H9 (cell line): ENCODE data around the gene GTF2F2. TPM values are rescaled to one million over a fixed set of nuclear protein-coding genes. Genes with fewer than 3 reads are reported as not detected.

Experiments
- DNase-seq: peaks from one replicate; pipeline ENCODE4 v3.0.0-alpha.2; 2017
- H2AFZ ChIP-seq: one replicate; pipeline ENCODE4 v1.6.1; 2013; ENCODE audit warnings: mild to moderate bottlenecking, low read length, control low read depth, moderate library complexity
- H2AK5ac ChIP-seq: 2 replicates; pipeline ENCODE4 v1.6.1; 2013; ENCODE audit warnings: low read length, control low read depth, mixed read lengths; ENCODE audit not compliant: insufficient read length
- H2BK120ac ChIP-seq: one replicate; pipeline ENCODE4 v1.6.1; 2013; ENCODE audit warnings: low read depth, mild to moderate bottlenecking, low read length, control low read depth, inconsistent platforms; ENCODE audit not compliant: poor library complexity, severe bottlenecking
- H2BK12ac ChIP-seq: 2 replicates; pipeline ENCODE4 v1.6.1; 2013; ENCODE audit warnings: low read length, control low read depth, mixed read lengths, low read depth; ENCODE audit not compliant: insufficient read length
- H2BK15ac ChIP-seq: 2 replicates; pipeline ENCODE4 v1.6.1; 2013; ENCODE audit warnings: low read depth, low read length, control low read depth
- H2BK20ac ChIP-seq: one replicate; pipeline ENCODE4 v1.6.1; 2013; ENCODE audit warnings: low read depth, mild to moderate bottlenecking, low read length, control low read depth, inconsistent platforms; ENCODE audit not compliant: poor library complexity, severe bottlenecking
- H2BK5ac ChIP-seq: 2 replicates; pipeline ENCODE4 v1.6.1; 2013; ENCODE audit warnings: low read length, control low read depth, mixed read lengths; ENCODE audit not compliant: insufficient read length
- H3K14ac ChIP-seq: 2 replicates; pipeline ENCODE4 v1.6.1; 2013; ENCODE audit warnings: low read length, control low read depth; ENCODE audit not compliant: insufficient read depth
- H3K18ac ChIP-seq: 2 replicates; pipeline ENCODE4 v1.6.1; 2013; ENCODE audit warnings: low read depth, mild to moderate bottlenecking, mixed read lengths, low read length, control low read depth; ENCODE audit not compliant: insufficient read length
- H3K23ac ChIP-seq: 2 replicates; pipeline ENCODE4 v1.6.1; 2013; ENCODE audit warnings: low read length, control low read depth, mixed read lengths, low read depth; ENCODE audit not compliant: insufficient read length
- H3K23me2 ChIP-seq: 2 replicates; pipeline ENCODE4 v1.6.1; 2013; ENCODE audit warnings: low read depth, mild to moderate bottlenecking, mixed read lengths, low read length, control low read depth; ENCODE audit not compliant: insufficient read length, poor library complexity, severe bottlenecking
- H3K27ac ChIP-seq: 2 replicates; pipeline ENCODE4 v1.5.1; 2013; ENCODE audit warnings: low read length, control low read depth, mixed read lengths, low read depth; ENCODE audit not compliant: insufficient read length
- H3K27me3 ChIP-seq: 2 replicates; pipeline ENCODE4 v1.6.1; 2013; ENCODE audit warnings: low read length, control low read depth, inconsistent platforms; ENCODE audit not compliant: insufficient read depth
- H3K4ac ChIP-seq: 2 replicates; pipeline ENCODE4 v1.6.1; 2013; ENCODE audit warnings: low read depth, mild to moderate bottlenecking, control low read depth, inconsistent platforms, low read length, moderate library complexity
- H3K4me1 ChIP-seq: 2 replicates; pipeline ENCODE4 v1.6.1; 2013; ENCODE audit warnings: low read length, control low read depth, inconsistent platforms; ENCODE audit not compliant: insufficient read depth
- H3K4me2 ChIP-seq: 2 replicates; pipeline ENCODE4 v1.6.1; 2013; ENCODE audit warnings: low read length, control low read depth, mixed read lengths; ENCODE audit not compliant: insufficient read length, insufficient read depth
- H3K56ac ChIP-seq: 2 replicates; pipeline ENCODE4 v1.6.1; 2013; ENCODE audit warnings: low read depth, mild to moderate bottlenecking, mixed read lengths, low read length, control low read depth; ENCODE audit not compliant: insufficient read length
- H3K79me1 ChIP-seq: 2 replicates; pipeline ENCODE4 v1.6.1; 2013; ENCODE audit warnings: low read depth, mild to moderate bottlenecking, moderate library complexity, low read length, control low read depth, inconsistent platforms; ENCODE audit not compliant: insufficient read depth, poor library complexity, severe bottlenecking
- H3K79me2 ChIP-seq: 2 replicates; pipeline ENCODE4 v1.6.1; 2013; ENCODE audit warnings: low read length, control low read depth, inconsistent platforms; ENCODE audit not compliant: insufficient read depth
- H3K9ac ChIP-seq: 2 replicates; pipeline ENCODE4 v1.6.1; 2013; ENCODE audit warnings: low read length, control low read depth, mixed read lengths; ENCODE audit not compliant: insufficient read length; ENCODE audit errors: extremely low read depth
- H3K9me3 ChIP-seq: one replicate; pipeline ENCODE4 v1.6.1; 2013; ENCODE audit warnings: low read depth, low read length, inconsistent platforms; ENCODE audit not compliant: control insufficient read depth
- H3T11ph ChIP-seq: one replicate; pipeline ENCODE4 v1.6.1; 2013; ENCODE audit warnings: mild to moderate bottlenecking, low read length, control low read depth, inconsistent platforms
- H4K20me1 ChIP-seq: one replicate; pipeline ENCODE4 v1.6.1; 2013; ENCODE audit not compliant: control insufficient read depth, insufficient read length, insufficient read depth
- H4K5ac ChIP-seq: 2 replicates; pipeline ENCODE4 v1.6.1; 2013; ENCODE audit warnings: low read depth, mild to moderate bottlenecking, mixed read lengths, low read length, control low read depth; ENCODE audit not compliant: insufficient read length
- H4K8ac ChIP-seq: replicated peaks from 2 replicates; pipeline ENCODE4 v1.6.1; 2013; ENCODE audit warnings: low read length, control low read depth, mixed read lengths, low read depth; ENCODE audit not compliant: insufficient read length
- H4K91ac ChIP-seq: 2 replicates; pipeline ENCODE4 v1.6.1; 2013; ENCODE audit warnings: low read depth, mild to moderate bottlenecking, moderate library complexity, mixed read lengths, low read length, control low read depth; ENCODE audit not compliant: insufficient read length
- H3K27ac Mint-ChIP-seq, 3 experiments: 2 replicates in 2 of 3; 3 replicates in 1 of 3; pipeline ENCODE4 v1.8.0; 2020 to 2021; ENCODE audit warnings: mixed read lengths in 3 of 3, mild to moderate bottlenecking in 1 of 3, moderate library complexity in 1 of 3
- H3K27me3 Mint-ChIP-seq: 2 replicates; pipeline ENCODE4 v1.8.0; 2021; ENCODE audit warnings: low read depth, mild to moderate bottlenecking, moderate library complexity, mixed read lengths
- H3K36me3 Mint-ChIP-seq, 3 experiments: 2 replicates in 2 of 3; 3 replicates in 1 of 3; pipeline ENCODE4 v1.8.0; 2020 to 2021; ENCODE audit warnings: low read depth in 3 of 3, mixed read lengths in 3 of 3; ENCODE audit not compliant: insufficient read depth in 1 of 3
- H3K4me1 Mint-ChIP-seq, 2 experiments: 2 replicates each; pipeline ENCODE4 v1.8.0; 2020; ENCODE audit warnings: mixed read lengths in 2 of 2
- H3K4me3 Mint-ChIP-seq, 2 experiments: 2 replicates in 1 of 2; 3 replicates in 1 of 2; pipeline ENCODE4 v1.8.0; 2020 to 2021; ENCODE audit warnings: mild to moderate bottlenecking in 2 of 2, mixed read lengths in 2 of 2, moderate library complexity in 1 of 2
- H3K9me3 Mint-ChIP-seq, 2 experiments: 2 replicates in 1 of 2; 3 replicates in 1 of 2; pipeline ENCODE4 v1.8.0; 2020; ENCODE audit warnings: mild to moderate bottlenecking in 2 of 2, mixed read lengths in 2 of 2, moderate library complexity in 1 of 2
- WGBS: extraction: QIAGEN DNeasy Blood & Tissue Kit; methylation state at CpG from one replicate; pipeline ENCODE4 v1.1.7; 2013; ENCODE audit warnings: missing lambda C conversion rate, low lambda C conversion rate, mixed read lengths; ENCODE audit not compliant: insufficient read length; ENCODE audit errors: extremely low coverage; 5-methylcytosine and 5-hydroxymethylcytosine counted together
- total RNA-seq: library from RNA; stranded (reverse); gene quantifications from 2 replicates; pipeline ENCODE4 v1.2.1, GENCODE V29; 2021
- TF ChIP-seq, protein P1 (sequence below): fragments of 200-600 bp; sonication (generic); conservative IDR thresholded peaks from 3 replicates; pipeline ENCODE4 v1.8.0; 2021; ENCODE audit warnings: antibody characterized with exemption, mild to moderate bottlenecking

Gene GTF2F2
- total RNA-seq, 1 experiment from 2014 or later = 29.6 TPM

DNA sequence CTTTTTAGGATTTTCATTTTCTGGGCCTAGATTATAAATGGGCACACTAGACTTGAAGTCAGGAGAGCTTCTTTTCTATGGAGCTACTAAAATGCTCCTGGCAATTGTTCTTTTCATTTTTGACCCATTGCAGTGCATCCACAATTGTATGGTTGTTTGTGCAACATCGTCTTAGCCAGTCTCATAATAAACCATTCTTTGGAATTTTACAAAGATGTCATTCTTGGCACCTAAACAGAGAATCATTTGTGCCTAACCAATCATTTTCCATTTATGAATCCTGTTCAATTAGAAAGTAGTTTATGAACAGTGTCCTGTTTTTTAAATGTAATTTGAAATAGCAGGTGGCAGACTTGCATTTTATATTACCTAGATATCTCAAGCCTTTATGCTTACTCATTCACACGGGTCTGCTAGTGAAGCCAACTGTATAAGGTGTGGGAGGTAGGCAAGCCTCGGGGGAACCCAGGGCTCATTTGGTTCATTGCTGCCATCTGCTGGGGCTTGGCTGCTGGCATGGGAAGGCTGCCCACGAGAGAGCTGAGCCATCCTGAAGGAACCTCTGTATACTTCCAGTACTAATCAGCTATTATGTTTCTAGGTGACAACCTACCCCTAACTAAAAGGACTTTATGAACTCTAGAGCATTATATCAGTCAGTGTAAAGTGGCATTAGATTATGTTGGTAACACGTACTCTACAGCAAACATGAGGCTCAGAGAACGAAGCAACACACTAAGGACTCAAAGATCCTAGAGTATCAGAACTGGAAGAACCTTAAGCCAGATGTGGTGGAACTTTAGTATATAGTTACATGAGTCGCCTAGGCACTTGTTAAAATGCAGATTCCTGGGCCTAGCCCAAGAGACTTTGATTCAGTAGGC lies 160.7 kb downstream of the GTF2F2 start:
- H2BK15ac ChIP-seq = no peak overlapping the region
- no peak overlapping the region for H3K56ac ChIP-seq
- H3K4ac ChIP-seq = no peak overlapping the region
- peaks cover 7 to 9% of the 10 kb centered on the region in 2 experiments for H3K4me1 Mint-ChIP-seq
- no peaks in the 10 kb centered on the region for H3K9me3 Mint-ChIP-seq
- peak overlapping the region in 1 of 3 experiments; percentile 50; a peak in 1 of 7 replicates for H3K27ac Mint-ChIP-seq
- no peak overlapping the region for H2BK120ac ChIP-seq
- H3K4me3 Mint-ChIP-seq = no peak overlapping the region
- no peaks in the 10 kb centered on the region for H3K23me2 ChIP-seq
- no peak overlapping the region for H2AFZ ChIP-seq
- no peak overlapping the region for H2AK5ac ChIP-seq
- H3K27ac ChIP-seq = no peak overlapping the region
- no peak overlapping the region for H4K8ac ChIP-seq
- no peak overlapping the region for H3K18ac ChIP-seq
- no peak overlapping the region for H2BK12ac ChIP-seq
- no peaks in the 10 kb centered on the region for H3K79me1 ChIP-seq
- peaks cover 10 to 17% (median 14%) of the 10 kb centered on the region in 3 experiments; a peak in 6 of 7 replicates for H3K36me3 Mint-ChIP-seq
- DNase-seq = peak; percentile 68
- H4K91ac ChIP-seq = no peak overlapping the region
- no peaks in the 10 kb centered on the region for H4K20me1 ChIP-seq
- no CpG with 5 or more reads among the region's 7 CpGs for WGBS
- H3K9me3 ChIP-seq = no peaks in the 10 kb centered on the region
- no peak overlapping the region for H2BK20ac ChIP-seq
- no peak overlapping the region for H3K9ac ChIP-seq
- no peak overlapping the region for H3K4me2 ChIP-seq
- H3K4me1 ChIP-seq = no peaks in the 10 kb centered on the region
- no peak overlapping the region for H3T11ph ChIP-seq
- no peak overlapping the region for H4K5ac ChIP-seq
- TF ChIP-seq, protein P1, sequence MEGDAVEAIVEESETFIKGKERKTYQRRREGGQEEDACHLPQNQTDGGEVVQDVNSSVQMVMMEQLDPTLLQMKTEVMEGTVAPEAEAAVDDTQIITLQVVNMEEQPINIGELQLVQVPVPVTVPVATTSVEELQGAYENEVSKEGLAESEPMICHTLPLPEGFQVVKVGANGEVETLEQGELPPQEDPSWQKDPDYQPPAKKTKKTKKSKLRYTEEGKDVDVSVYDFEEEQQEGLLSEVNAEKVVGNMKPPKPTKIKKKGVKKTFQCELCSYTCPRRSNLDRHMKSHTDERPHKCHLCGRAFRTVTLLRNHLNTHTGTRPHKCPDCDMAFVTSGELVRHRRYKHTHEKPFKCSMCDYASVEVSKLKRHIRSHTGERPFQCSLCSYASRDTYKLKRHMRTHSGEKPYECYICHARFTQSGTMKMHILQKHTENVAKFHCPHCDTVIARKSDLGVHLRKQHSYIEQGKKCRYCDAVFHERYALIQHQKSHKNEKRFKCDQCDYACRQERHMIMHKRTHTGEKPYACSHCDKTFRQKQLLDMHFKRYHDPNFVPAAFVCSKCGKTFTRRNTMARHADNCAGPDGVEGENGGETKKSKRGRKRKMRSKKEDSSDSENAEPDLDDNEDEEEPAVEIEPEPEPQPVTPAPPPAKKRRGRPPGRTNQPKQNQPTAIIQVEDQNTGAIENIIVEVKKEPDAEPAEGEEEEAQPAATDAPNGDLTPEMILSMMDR = peak; percentile 76
- H2BK5ac ChIP-seq = no peak overlapping the region
- no peaks in the 10 kb centered on the region for H3K27me3 ChIP-seq
- H3K27me3 Mint-ChIP-seq = no peaks in the 10 kb centered on the region
- no peak overlapping the region for H3K14ac ChIP-seq
- H3K23ac ChIP-seq = no peak overlapping the region
- no peaks in the 10 kb centered on the region for H3K79me2 ChIP-seq
